Breast epithelium (tissue), 3 donors: ENCODE results near the gene TMOD2.

Experiments
- POLR2A ChIP-seq: fragments of 450-650 bp; IDR thresholded peaks from one replicate; pipeline ENCODE4 v1.6.1; 2016; ENCODE audit warnings: antibody characterized with exemption, mild to moderate bottlenecking, moderate library complexity
- TF ChIP-seq, protein P1 (sequence below), 3 donors: fragments of 450-650 bp; IDR thresholded peaks; one replicate each; pipeline ENCODE4 v1.5.1; 2016 to 2017; ENCODE audit warnings: antibody characterized with exemption in 3 of 3, mild to moderate bottlenecking in 3 of 3, moderate library complexity in 3 of 3

DNA sequence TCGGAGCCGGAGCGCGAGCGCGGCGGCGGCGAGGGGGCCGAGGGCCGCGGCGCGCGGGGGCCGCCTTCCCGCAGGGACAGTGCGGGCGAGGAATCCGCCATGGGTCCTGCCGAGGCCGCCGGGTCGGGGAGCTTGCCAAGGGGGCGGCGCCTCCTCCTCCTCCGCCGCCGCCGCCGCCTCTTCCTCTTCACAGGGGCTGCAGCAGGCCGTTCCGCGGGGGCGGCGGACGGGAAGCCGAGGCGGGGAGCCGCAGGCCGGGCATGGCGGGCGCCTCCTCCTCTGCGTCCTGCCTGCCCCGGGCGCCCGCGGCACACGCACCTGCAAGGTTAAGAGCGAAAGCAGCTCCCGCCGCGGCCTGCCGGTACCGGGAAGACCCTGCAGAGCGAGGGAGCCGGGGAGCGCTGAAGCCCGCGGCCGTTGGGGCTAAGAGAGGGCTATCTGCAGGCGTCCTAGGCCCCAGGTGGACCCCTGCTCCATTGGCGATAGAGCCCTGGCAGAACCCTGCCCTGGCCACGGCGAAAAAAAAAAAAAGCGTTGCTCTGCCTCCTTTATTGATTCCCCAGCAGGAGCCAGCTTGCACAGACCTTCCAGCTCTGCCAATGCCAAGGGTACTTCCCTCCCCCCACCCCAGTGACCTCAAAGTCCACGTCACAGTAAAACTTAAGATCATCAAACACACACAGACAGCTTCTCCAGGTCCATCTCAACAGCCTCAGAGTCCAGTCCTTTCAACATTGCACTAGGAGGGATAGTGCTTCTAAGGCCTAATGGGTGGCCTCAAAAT lies 13.7 kb upstream of the TMOD2 start, which contains the start of gene LYSMD2:
- TF ChIP-seq, protein P1, sequence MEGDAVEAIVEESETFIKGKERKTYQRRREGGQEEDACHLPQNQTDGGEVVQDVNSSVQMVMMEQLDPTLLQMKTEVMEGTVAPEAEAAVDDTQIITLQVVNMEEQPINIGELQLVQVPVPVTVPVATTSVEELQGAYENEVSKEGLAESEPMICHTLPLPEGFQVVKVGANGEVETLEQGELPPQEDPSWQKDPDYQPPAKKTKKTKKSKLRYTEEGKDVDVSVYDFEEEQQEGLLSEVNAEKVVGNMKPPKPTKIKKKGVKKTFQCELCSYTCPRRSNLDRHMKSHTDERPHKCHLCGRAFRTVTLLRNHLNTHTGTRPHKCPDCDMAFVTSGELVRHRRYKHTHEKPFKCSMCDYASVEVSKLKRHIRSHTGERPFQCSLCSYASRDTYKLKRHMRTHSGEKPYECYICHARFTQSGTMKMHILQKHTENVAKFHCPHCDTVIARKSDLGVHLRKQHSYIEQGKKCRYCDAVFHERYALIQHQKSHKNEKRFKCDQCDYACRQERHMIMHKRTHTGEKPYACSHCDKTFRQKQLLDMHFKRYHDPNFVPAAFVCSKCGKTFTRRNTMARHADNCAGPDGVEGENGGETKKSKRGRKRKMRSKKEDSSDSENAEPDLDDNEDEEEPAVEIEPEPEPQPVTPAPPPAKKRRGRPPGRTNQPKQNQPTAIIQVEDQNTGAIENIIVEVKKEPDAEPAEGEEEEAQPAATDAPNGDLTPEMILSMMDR (IDR thresholded peaks at IDR 0.05) = no peak
- no peak for TF ChIP-seq POLR2A
